SK-MEL-5 (cell line): Measurements from ENCODE around the gene ERC1. TPM values are rescaled to one million over a fixed set of nuclear protein-coding genes. Genes with fewer than 3 reads are reported as not detected.
A peak's percentile ranks its signal among the peaks of the same experiment; 100 is the strongest.
"Not testable (repeated sequence)": the region's sequence is repeated elsewhere in the genome, so short reads cannot be mapped to it uniquely, and the experiment has no call there.

Experiments used
- DNase-seq: peaks from one replicate; pipeline ENCODE4 v3.0.0-alpha.2; 2016; ENCODE audit warnings: low read depth, low spot score
- in situ Hi-C: cut with HindIII; loops from 2 replicates; pipeline ENCODE4 v1.10.0; 2016; ENCODE audit warnings: low sequenced_read_pairs, high pct_unique_total_duplicates, low pct_unique_long_range_greater_than_20kb
- total RNA-seq: library from RNA; depleted of rRNA; stranded (reverse); fragments of >200 nt; shearing (Covaris generic); gene quantifications from 2 replicates; pipeline ENCODE4 v1.2.3, GENCODE V29; 2014

Gene ERC1
- total RNA-seq, 1 experiment from 2014 or later = 14.3 TPM

DNA sequence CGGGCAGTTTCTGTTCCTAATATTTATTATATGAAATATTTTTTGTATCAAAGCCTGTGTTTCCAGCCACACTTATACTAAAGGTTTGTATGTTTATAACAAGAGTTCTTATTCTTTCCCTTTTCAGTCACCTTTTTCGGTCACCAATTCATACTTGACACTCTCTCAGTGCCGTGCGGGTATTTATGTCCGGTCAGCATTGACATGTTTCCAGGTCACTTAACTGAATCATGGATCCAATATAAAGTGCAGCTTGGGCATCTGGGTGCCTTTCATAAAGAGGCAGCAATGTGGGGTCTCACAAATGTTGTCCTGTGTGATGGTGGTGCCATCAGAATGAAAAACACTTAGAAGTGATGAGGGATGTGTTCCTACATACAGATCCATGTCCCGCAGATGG is 141.3 kb downstream of the ERC1 start:
- no peak for DNase-seq
- in situ Hi-C loops = no loop called here

DNA sequence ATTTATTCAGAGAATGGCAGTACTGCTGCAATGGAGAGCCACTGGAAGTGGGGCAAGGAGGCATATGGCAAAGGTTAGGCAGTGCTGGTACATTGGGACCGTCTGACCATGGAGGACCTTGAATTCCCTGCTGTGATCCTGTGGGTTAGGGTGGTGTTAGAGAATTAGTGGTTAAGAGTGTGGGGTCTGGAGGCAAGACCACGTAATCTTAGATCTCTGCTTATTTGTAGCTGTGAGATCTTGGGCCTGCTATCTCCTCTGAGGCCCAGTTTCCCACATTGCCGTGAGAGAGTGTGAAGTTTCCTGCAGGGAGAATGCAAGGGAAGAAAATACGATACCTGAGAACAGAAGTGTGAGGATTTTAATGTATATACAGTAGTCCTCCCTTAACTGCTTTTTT is 147.7 kb downstream of the ERC1 start:
- in situ Hi-C loops = no loop called here
- no peak for DNase-seq

DNA sequence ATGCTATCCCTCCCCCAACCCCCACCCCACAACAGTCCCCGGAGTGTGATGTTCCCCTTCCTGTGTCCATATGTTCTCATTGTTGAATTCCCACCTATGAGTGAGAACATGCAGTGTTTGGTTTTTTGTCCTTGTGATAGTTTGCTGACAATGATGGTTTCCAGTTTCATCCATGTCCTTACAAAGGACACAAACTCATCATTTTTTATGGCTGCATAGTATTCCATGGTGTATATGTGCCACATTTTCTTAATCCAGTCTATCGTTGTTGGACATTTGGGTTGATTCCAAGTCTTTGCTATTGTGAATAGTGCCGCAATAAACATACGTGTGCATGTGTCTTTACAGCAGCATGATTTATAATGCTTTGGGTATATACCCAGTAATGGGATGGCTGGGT is 155.7 kb downstream of the ERC1 start:
- in situ Hi-C loops, DNase-seq: not testable (repeated sequence)

DNA sequence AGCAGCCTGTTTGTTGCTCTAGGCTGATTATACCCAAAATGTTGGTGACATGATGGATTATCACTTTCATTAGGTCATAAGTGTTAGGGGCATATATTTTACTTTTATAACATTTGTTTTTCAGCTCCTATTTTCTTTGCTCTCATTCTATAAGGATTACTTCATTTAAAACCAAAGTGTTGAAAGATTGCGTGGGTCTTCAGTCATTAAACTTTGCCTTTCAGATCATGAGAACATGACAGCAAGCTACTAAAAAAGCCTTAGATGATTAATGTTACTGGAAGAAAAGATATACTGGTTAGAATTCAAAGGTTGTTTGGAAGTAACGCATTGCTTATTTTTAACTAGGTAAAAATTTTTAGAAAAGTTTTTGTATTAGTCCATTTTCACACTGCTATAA is 156.8 kb downstream of the ERC1 start:
- no peak for DNase-seq
- in situ Hi-C loops = no loop called here

DNA sequence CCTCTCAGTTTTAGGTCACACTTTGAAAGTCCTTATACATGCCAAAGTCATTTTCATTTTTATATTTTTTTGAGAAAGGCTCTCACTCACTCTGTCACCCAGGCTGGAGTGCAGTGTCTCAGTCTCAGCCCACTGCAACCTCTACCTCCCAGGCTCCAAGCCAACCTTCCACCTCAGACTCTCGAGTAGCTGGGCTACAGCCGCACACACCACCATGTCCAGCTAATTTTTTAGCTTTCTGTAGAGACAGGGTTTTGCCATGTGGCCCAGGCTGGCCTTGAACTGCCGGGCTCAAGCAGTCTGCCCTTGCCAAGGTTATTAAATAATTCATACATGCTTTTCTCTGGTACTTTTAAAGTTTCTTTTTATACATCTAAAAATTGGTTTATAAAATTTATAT is 166.0 kb downstream of the ERC1 start:
- no peak for DNase-seq
- in situ Hi-C loops = no loop called here

DNA sequence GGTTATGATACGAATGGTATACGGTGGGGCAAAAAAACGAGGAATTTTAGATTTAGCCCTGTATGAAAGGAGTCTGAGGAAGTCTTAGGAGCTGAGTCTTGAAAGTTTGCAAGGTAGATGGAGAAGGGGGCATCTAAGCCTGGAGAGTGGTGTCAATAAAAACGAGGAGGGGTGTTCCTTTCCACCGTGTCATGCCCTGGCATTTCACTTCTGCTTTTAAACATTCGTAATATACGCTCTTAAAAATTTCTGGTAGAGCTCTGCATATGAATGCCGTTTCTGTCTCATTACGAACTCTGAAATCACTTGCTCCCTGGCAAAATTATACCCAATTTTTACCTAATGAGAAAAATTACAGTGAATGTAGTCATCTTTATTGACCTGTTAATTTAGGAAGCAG is 170.2 kb downstream of the ERC1 start:
- no peak for DNase-seq
- in situ Hi-C loops = no loop called here

DNA sequence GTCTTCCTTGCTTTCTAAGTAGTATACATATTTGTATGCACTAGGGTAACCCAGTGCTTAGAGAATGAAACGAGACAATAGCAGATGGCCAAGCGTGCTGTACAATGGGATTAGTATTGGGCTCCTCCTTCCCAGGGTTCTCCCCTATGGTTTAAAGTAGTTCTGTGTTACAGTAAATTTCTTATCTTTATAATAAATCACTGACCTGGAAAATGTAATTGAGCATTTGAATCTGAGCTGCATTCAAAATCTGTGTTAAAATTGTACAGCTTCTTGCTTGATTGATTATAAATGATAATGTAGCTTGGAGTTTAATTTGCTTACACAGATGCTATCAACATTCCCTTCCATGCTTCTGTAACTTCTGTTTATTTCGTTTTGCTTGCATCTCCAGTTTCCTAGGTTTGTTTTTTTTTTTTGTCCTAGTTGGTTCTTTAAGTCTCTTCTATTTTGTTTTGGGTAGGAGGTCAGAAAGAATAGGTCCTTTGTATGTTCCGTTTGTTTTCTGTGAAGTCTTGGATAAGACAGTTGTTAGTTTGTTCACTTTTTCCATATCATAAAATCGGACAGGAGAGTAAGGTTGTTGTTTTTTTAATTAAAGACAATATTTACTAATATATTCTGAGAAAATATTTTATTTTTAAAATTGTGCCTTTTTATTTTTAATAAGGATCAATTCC is 171.2 kb downstream of the ERC1 start:
- DNase-seq = peak; percentile 60
- in situ Hi-C loops = no loop called here

DNA sequence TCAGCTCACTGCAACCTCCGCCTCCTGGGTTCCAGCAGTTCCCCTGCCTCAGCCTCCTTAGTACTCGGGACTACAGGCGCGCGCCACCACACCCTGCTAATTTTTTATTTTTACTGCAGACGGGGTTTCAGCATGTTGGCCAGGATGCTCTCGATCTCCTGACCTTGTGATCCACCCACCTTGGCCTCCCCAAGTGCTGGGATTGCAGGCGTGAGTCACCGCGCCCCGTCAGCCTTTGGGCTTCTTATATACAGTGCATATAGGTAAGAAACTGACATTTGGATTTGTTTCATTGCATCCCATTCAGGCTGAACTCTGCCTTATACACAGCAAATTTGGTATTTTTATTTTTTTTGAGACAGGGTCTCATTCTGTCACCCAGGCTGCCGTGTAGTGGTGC is 176.8 kb downstream of the ERC1 start:
- in situ Hi-C loops = no loop called here
- no peak for DNase-seq

DNA sequence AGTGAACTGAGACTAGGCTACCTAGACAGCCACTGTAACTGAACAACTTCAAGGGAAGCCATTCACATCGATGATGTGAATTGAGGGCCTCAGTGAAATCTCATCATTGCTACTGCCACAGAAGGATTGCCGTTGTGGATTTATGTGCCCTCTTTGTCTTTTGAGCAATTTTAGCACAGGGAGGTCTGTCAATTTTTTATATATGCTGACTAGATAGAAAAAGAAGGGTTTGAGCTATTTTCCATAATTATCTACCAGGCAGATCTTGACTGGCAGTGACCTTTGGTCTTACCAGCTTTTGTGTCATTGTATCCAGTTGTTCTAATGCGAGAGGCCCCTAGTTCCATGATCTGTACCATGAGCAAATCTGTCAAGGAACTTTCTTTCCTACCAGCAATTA is 179.4 kb downstream of the ERC1 start:
- in situ Hi-C loops = no loop called here
- no peak for DNase-seq

DNA sequence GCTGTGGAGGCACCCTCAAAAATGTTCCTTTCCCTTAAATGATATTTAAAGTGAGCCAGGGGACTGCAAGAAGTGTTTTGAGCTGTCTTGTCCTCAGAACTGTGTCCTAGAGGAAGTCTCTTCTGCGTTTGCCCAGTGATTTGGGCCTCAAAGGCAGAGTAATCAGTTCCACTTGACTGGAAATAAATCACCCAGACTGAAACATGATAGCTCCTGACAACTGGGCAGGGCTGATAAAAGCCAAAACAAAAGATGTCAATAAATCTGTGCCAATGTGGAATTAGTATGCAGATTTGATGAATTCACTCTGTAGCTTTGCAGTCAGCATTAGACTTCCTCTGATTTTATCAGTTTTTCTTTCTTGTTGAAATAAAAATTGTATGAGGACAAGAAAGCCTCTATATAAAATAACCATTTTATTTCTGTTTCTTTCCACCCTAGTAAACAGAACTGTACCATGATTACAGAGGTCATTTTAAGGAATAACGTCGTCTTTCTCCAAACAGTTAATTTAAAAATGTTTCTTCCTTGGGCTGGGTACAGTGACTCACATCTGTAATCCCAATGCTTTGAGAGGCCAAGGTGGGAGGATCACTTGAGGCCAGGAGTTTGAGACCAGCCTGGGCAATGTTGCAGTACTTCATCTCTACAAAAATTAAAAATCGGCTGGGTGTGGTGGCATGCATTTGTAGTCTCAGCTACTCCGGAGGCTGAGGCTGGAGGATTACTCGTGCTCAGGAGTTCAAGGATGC is 180.8 kb downstream of the ERC1 start:
- no peak for DNase-seq

DNA sequence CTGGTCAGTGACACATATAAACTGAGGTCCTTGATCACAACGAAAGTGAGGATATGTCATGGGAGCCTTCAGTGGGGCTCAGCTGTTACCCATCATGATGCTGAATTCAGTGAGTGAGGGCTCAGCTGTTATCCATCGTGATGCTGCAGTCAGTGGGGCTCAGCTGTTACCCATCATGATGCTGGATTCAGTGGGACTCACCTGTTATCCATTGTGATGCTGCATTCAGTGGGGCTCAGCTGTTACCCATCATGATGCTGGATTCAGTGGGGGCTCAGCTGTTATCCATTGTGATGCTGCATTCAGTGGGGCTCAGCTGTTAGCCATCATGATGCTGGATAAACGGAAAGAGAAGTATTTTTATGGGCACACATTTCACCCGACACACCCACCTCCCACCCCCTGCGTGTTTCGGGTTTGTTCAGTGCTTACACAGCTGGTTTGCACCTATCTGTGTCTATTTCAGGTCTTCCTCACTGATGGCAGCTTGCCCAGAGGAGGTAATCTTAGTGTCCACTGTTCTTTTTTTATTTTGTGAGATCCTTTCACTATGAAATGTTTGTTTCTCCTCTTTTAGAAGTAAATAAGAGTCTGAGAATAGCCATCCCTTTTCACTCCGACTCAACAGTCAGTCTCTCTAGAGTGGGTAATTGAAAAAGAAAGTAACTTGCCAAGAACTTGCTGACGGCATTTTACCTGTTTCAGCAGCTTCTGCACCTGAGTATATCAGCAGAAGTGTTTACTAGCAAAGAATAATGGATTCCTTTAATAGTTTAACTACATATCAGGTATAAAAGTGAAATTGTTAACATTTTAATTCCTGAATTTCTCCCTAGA is 183.0 kb downstream of the ERC1 start:
- no peak for DNase-seq
- in situ Hi-C loops = no loop called here

More for the DNA sequence above, 180.8 kb downstream of the ERC1 start:
- in situ Hi-C loops = no loop called here

DNA sequence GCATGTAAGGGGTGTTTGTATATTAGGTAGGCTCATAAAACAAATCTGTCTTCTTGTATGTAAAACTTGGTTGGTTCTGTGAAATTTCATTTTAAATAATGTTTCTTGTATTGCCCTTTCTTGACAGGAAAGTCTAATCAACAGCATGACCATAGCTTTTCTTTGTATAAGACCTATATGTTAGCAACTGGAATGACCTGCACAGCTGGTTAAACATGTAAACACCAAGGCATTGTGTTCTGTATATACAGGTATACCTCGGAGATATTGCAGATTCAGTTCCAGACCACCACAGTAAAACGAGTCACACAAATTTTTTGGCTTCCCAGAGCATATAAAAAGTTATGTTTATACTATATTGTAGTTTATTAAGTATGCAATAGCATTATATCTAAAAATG is 183.6 kb downstream of the ERC1 start:
- in situ Hi-C loops = no loop called here
- no peak for DNase-seq

DNA sequence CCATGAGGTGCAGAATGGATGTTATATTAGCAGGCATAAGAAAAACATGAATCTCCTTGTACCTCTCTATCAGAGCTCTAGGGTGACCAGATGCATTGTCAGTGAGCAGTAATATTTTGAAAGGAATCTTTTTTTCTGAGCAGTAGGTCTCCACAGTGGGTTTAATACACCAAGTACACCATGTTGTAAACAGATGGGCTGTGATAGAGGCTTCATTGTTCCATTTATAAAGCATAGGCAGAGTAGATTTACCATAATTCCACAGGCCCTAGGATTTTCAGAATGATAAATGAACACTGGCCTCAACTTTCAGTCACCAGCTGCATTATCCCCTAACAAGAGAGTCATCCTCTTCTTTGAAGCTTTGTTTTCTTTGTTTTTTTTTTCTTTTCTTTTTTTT is 185.2 kb downstream of the ERC1 start:
- DNase-seq = peak; percentile 54
- in situ Hi-C loops = no loop called here

DNA sequence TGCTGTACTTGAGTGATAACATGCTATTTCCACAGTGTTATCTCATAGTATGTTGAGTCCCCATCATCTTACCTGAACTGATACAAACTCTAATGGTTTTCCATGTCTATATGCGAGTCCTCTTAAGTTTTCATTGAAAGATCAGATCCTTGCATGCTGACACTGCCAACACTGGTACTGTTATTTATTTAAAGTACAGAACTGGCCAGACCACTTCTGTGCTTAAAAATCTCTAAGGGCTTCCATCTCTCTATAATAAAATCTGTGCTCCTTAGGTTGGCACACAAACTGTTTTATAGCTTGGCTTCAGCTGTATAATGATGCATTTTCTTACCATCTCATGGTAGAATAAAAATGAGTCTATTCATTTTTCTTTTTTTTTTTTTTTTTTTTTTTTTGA is 188.1 kb downstream of the ERC1 start:
- DNase-seq = no peak
- in situ Hi-C loops = no loop called here

DNA sequence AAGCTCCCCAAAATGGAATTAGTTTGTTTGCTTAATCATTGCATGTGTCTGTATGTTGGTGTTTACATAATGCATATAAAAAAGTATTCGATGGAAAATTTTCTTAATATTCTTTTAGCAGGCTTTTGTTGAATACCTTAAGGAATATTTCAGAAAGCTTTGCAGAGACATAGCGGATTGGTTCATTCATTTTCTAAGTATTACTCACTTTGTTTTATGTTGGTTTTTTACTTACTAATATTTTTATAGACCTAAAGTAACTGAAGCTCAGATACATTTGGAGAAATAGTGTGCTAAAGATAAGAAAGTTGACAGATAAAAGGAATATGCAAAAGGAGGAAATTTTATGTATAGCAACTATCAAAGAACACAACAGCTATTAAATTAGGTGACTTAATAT is 191.0 kb downstream of the ERC1 start:
- no peak for DNase-seq
- in situ Hi-C loops = no loop called here

DNA sequence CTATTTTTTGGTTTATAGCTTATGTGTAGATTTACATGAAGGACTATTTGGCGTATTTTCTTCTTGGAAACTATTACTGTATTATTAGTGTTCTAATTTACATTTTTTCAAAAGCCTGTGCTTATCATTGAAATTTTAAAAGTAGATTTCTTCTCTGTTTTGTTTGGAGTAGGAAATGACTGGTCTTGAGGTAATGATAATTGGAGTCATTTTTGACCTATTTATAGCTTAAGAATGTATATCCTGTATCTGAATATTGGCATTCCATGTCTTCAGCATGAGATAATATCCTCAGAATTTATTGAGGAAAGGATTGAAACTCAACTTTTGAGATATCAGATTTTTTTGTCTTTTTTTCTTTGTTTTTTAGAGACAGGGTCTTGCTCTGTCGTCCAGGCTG is 193.4 kb downstream of the ERC1 start:
- no peak for DNase-seq
- in situ Hi-C loops = no loop called here

DNA sequence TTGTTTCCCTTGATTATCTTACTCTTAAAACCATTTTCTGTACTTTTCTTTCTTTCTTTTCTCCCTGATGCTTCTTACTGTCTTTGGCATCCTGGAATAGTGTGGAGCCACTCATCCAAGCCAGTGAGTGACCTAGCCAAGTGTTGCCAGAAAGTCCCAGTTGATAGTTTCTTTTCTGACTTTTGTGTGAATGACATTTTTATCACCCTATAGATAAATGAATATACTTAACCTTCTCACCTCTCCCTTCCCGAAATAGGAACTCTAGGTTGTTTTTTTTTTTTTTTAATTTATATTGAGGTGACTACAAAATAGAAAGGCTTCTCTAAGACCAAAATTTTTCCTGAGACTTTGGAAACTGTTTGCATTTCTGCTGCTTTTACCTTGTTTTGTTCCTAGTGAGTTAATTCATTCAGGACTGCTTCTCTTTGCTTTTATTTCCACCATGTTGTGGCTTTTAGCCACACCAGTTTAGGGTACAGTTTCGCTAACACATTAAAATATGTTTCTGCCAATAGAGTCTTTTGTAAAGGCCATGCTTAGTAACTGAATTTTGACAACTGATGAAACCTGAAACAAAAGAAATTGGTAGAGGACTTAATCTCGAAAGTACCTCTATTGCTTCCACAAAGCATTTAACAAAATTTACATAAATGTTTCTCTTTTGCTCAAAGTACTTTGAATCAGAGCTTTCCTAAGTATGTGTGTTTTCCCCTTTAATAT is 194.6 kb downstream of the ERC1 start:
- in situ Hi-C loops = no loop called here
- DNase-seq = no peak

DNA sequence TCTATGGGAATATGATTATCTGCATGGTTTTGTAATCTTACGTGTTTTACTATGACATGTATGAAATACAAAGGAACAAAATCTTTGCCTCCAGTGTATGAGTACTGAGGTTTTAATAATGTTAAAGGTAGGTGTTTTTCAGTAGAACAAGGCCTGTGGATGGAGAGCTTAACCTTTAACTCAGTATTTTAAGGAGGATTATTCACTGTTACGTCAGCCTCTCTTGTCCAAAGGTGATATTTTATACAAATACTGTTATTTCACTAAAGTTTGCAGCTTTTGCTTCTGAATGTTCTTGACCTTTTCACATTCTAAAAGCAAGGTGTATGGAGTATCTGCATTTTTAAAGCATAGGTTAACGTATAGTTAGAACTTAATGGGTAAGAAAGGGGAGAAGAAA is 195.3 kb downstream of the ERC1 start:
- no peak for DNase-seq
- in situ Hi-C loops = no loop called here
